ENCODE measurements around the gene EIF3F.

GRCh38 chr11:8015753-8016239 lies 28.7 kb downstream of the EIF3F start:
- TF ChIP-seq NR2F6 (IDR thresholded peaks at IDR 0.05) (no peak), NR2F6 (CRISPR knock-in tag; IDR thresholded peaks at IDR 0.05) (no peak), ZNF292 (CRISPR knock-in tag; IDR thresholded peaks at IDR 0.05; ENCODE audit: borderline replicate concordance, low read depth) (no peak), FOXM1 (CRISPR knock-in tag; IDR thresholded peaks at IDR 0.05) (no peak), PBX3 (CRISPR knock-in tag; IDR thresholded peaks at IDR 0.05; ENCODE audit: borderline replicate concordance) (no peak), EZH2 (conservative IDR thresholded peaks at IDR 0.05; ENCODE audit: low read depth, low read length) (no peak), ZNF337 (CRISPR knock-in tag; IDR thresholded peaks at IDR 0.05; ENCODE audit: borderline replicate concordance, low read depth) (no peak)

Data from HepG2 (cell line).